H54 (cell line): Measurements from ENCODE around the gene MTCL1.
"Not testable (repeated sequence)": the region's sequence is repeated elsewhere in the genome, so short reads cannot be mapped to it uniquely, and the experiment has no call there.

Source experiments
- DNase-seq: peaks from one replicate; pipeline ENCODE4 v3.0.0; 2011; ENCODE audit warnings: low spot score, mixed read lengths; ENCODE audit not compliant: insufficient read length
- FAIRE-seq: peaks from 3 replicates; lab custom pipeline; 2011; peaks lifted over from hg19 to GRCh38; lab: Jason Lieb, UNC
- POLR2A ChIP-seq: IDR thresholded peaks from 2 replicates; pipeline ENCODE4 v1.6.1; 2011; ENCODE audit warnings: low read depth, mild to moderate bottlenecking, low read length

The MTCL1 gene

DNA sequence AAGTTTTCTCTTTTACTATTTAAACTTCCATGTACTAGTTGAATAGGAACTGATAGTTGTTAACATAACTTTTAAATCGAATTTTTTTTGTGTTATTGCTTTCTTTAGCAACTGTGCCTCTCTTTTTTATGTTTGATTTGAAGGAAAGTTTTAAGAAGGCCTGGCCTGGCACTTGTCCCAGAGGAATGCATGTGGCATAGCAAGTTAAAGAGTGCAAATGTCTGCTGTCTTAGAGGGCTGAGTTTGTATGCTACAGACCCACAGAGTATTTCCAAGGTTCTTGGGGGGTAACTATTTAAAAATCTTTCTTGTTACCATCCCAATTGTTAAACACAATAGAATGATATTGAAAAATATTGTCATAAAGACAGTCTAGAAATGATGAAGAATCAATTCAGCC, 47.0 kb downstream of the MTCL1 start:
- FAIRE-seq, result no peak
- no peak for TF ChIP-seq POLR2A
- DNase-seq, result no peak

DNA sequence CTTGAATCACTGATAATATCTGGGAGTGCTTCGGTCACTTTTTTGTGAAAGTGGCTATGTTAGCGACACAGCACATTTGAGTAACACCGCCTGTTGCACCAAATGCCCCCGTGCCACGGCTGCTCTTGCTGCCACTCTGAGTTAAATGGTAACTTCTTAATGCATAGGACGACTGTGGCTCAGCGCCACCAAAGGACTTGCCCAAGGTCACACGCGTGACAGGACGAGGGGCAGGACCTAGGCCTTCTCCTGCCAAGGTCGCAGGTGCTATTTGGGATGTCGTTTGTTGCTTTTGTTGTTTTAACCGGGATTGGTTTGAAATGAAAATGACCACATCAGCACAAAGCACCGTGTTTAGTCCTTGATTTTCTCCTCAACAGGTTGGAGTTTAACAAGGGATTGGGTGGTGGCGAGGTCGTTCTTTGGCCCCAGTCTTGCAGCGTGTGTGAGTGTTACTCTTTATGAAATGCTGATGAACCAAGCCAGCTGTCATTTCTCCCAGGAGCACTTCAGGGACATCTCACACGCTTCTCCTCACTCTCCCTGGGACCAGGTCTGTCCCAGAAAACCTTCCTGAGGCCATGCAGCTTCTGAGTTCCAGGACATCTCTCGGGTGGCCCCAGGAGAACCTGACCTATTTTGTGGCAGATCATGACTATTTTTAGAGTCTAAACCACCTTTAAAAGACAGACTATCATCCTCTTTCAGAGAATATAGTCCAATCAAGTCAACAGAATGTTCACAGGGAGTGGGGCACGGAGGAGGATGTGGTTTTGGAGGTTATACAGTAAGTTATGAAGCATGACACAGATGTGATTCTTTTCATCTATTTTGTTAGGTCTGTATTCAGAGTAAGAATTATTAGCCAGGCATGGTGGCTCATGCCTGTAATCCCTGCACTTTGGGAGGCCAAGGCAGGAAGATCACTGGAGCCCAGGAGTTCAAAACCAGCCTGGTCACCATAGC, 49.9 kb downstream of the MTCL1 start:
- DNase-seq (no peak), FAIRE-seq (no peak)
- TF ChIP-seq POLR2A, result no peak

DNA sequence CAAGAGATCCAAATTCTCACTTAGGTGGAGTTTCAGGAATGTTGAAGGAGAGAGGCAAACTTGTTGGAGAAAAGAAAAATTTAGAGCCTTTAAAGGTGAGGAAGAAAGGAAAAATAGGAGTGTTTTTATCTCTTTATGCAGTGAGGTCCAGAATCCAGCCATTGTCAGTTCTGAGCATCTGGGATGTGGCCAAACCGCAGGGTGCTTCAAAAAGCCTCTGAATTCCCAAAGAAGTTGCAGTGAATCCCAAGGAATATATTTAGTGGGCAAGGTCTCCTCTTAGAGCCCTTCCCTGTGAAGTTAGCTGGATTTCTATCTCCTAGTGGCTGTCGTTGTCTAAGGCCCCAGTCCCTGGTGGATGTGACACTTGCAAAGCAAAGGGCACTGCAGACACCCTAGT, 51.2 kb downstream of the MTCL1 start:
- DNase-seq (no peak), FAIRE-seq (no peak)
- TF ChIP-seq POLR2A, result no peak

GRCh38 chr18:8757396-8757997, 52.1 kb downstream of the MTCL1 start:
- FAIRE-seq (no peak), DNase-seq (no peak)
- no peak for TF ChIP-seq POLR2A

DNA sequence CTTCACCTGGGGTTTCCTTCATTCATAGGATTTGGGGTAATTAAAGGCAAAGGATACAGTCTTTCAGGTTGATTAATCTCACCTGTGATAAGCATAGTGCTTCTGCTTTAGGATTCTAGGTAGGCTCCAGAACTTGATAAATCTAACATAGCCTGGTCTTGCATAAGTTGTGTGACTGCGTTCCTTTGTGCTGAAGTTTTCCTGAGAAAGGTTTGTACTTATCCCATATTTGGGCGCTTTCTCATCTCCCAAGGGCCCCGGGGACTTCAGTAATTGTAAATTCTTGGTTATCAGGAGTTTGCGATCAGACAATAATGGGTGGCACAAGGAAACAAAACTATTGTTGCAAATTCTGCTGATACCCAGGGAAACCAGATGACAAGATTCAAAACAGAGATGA, 53.1 kb downstream of the MTCL1 start:
- no peak for DNase-seq
- FAIRE-seq, result no peak
- TF ChIP-seq POLR2A, result no peak

GRCh38 chr18:8760984-8761383, 55.6 kb downstream of the MTCL1 start:
- DNase-seq, result no peak
- FAIRE-seq, result no peak
- no peak for TF ChIP-seq POLR2A

DNA sequence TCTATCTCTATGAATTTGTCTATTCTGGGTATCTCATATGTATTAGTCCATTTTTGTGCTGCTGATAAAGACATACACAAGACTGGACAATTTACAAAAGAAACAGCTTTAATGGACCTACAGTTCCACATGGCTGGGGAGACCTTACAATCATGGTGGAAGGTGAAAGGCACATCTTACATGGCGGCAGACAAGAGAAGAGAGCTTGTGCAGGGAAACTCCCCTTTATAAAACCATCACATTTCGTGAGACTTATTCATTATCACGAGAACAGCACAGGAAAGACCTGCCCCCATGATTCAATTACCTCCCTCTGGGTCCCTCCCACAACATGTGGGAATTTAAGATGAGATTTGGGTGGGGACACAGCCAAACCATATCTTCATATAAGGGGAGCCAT, 56.2 kb downstream of the MTCL1 start:
- not testable (repeated sequence) for FAIRE-seq, DNase-seq

GRCh38 chr18:8762968-8763367, 57.6 kb downstream of the MTCL1 start:
- FAIRE-seq (no peak), DNase-seq (no peak)
- no peak for TF ChIP-seq POLR2A

- DNase-seq (no peak), FAIRE-seq (no peak)
- no peak for TF ChIP-seq POLR2A
Observed at GRCh38 chr18:8763611-8764010, 58.3 kb downstream of the MTCL1 start.

DNA sequence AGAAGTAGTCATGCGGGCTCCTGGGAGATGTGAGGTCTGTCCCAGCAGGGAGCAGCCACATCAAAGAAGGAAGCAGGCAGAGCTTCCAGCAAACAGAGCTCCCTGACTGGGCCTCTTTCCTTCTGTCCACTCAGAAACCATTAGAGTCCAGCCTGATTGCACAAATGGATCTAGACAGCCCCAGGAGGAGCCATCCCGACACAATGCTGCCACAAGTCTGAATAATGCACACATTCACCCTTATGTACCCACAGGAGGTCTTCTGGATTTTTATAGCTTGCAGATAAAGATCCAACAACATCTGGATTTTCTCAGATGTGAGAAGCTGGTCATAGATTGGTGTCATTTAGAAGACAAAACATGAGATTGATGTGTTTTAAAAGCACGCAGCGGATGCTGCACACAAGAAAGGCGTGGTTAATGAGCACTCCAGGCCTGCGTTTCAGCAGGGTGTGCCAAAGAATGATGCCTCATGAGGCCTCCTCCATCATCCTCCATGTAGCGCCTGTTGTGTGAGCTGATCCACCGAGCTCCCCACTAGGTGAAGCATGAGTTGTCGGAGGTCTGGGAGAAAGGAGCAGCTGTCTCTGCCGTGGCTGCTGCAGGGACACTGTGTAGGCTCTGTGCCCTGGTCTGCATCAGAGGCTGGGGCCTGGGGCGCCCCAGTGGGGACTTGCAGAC, 60.6 kb downstream of the MTCL1 start:
- FAIRE-seq, result no peak
- TF ChIP-seq POLR2A, result no peak
- DNase-seq, result no peak

DNA sequence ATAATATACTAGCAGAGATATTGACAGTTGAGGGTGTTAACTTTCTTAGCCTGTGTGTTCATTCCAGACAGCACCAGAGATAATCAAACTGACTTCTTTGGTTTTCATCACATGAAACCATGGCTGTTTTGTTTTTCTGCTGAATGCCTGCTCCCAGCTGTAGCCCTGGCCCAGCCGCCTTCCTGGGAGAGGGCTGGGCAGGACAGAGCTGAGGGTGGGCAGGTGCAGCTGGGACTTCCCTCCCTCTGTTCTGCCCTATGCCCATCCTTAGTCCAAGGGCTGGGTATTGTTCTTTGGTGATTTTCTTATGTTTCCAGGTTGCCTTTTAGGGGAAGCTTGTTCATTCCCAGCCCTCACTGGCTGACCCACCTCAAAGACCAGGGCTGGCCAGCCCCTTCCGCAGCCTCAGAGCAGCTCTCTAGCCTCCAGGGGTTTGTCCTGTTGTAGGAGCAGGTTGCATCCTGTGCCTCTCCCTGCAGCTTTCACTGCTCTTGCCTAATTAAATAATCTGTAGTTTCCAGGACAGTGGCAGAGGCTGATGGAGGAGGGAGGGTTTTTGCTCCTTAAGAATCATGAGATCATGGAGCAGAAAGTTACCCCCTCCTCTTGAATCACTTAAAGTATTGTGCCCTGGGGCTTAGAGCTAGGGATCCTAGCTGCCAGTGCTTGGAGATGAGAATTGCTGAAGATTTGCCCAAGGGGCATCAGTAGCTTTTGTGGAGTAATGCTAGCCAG, 61.4 kb downstream of the MTCL1 start:
- FAIRE-seq, result no peak

GRCh38 chr18:8767340-8767739, 62.0 kb downstream of the MTCL1 start:
- FAIRE-seq (no peak), DNase-seq (no peak)

More for the DNA sequence above, 61.4 kb downstream of the MTCL1 start:
- TF ChIP-seq POLR2A, result no peak
- no peak for DNase-seq

DNA sequence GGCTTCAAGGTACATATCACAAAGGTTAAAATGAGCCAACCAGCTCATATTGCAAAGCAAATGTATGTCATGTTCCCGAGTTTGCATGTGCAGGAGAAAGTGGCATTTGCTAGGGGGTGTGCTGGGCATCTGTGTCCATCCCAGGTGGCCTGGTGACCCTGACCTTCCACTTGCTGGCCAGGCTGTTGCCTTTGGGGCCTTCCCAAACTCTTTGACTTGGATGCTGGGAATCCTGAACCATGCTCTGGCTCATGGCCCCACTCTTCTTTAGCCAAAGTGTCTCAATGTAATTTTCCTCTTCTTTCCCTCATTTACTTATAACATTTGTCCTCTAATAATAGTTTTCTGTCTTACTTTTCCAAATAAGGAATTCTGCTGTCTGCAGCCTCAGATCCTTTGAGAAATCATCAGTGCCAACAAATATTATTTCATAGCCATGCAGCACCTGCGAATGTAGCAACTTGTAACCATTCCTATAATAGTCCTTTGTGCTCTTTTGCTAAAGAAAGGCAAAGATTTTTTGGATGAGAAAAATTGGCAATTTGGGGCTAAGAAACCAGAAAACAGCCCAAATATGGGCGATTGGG, 64.2 kb downstream of the MTCL1 start:
- no peak for FAIRE-seq
- TF ChIP-seq POLR2A, result no peak
- DNase-seq, result no peak

More at GRCh38 chr18:8767340-8767739, 62.0 kb downstream of the MTCL1 start:
- no peak for TF ChIP-seq POLR2A
